GM21526 (cell line): Measurements from ENCODE around the gene DNA2.

Source experiments
- ATAC-seq: cut with Tn5 transposase; IDR thresholded peaks from one replicate; pipeline ENCODE4 v1.9.1; 2021; ENCODE audit warnings: moderate library complexity; ENCODE audit not compliant: unreplicated experiment, low FRiP score

Gene DNA2

DNA sequence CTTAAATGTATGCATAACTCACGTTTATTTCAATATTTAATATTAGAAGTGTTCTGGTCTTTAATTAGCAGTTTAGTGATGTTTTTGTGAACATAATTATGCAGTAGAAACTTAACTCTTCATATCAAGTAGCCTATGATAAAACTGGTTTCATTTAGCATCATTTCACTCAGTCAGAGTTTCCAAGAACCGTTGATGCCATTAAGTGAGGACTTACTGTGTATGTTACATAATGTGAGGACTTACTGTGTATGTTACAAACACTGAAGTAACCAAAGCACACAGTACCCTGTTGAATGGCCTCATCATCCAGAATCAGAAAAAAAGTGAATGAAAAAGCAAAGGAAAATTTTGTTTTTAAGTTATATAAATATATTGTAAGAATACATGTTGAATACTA, 106.2 kb downstream of the DNA2 start:
- no peak for ATAC-seq

DNA sequence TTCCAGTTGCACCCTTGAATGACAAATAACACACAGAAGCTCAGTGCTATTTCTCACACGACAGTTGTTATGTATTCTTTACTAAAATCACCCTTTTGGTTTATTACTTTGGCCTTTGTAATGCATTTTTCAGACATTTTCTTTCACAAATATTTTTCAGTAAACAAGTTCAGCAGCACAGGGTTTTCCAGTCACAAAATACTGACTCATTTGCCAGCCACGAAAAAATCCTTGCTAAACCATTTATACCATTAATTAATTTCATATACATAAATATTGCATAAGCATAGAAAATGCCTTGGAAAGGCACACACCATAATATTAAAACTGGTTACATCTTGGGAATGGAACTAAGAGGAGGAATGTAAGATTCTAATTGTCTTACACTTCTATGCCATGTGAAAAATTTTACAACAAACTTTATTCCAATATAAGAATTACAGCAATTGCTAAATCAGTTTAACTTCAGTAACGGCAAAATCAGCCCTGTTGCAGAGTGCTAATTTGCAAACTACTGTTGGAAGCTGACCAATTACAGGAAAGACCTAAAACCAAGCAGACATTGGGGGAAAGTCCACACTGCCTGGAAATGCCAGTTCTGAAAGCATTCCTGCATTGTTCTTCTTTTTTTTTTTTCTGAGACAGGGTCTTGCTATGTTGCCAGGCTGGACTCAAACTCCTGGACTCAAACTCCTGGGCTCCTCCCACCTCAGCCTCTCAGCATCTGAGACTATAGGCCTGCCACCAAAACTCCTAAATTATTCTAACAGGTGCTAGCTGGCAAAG, 107.5 kb downstream of the DNA2 start:
- ATAC-seq: no peak
